ENCODE results near the gene CARD16.
"Not testable (repeated sequence)": the region's sequence is repeated elsewhere in the genome, so short reads cannot be mapped to it uniquely, and the experiment has no call there.

Gene CARD16

GRCh38 chr11:105077141-105077790 lies 32.1 kb upstream of the CARD16 start:
- H4K5ac ChIP-seq (ENCODE audit: low read length); H3K79me1 ChIP-seq (ENCODE audit: low read length); H3K4me2 ChIP-seq (ENCODE audit: low read length); H3K79me2 ChIP-seq (ENCODE audit: control insufficient read depth, insufficient read depth, low read length); H2AK5ac ChIP-seq (ENCODE audit: low read length); H4K8ac ChIP-seq (ENCODE audit: low read depth, low read length); H3K4ac ChIP-seq (ENCODE audit: low read depth, low read length); H3K23ac ChIP-seq (ENCODE audit: low read length); H3K18ac ChIP-seq (ENCODE audit: low read length); H3K9ac ChIP-seq (ENCODE audit: low read length); DNase-seq; H3K27ac ChIP-seq (ENCODE audit: low read depth, low read length); H2BK120ac ChIP-seq (ENCODE audit: low read depth, low read length); H3K27me3 ChIP-seq (ENCODE audit: insufficient read depth, low read length, poor library complexity); H2BK15ac ChIP-seq (replicated peaks; ENCODE audit: low read depth); H3K4me1 ChIP-seq (ENCODE audit: control insufficient read depth, low read depth, low read length); H3K4me3 ChIP-seq (ENCODE audit: low read length); H2BK5ac ChIP-seq (ENCODE audit: low read length); H3K36me3 ChIP-seq (ENCODE audit: control insufficient read depth, insufficient read depth, low read length); H3K56ac ChIP-seq (ENCODE audit: low read length): not testable (repeated sequence)
- no CpG with 5 or more reads among the region's 4 CpGs for WGBS (ENCODE audit: extremely low coverage, insufficient coverage, low lambda C conversion rate)

- Histone ChIP-seq H3K79me2 (ENCODE audit: control insufficient read depth, insufficient read depth, low read length) (no peaks in the 10 kb centered on the region), H3K27me3 (ENCODE audit: insufficient read depth, low read length, poor library complexity) (no peaks in the 10 kb centered on the region), H2BK5ac (ENCODE audit: low read length) (no peak overlapping the region), H4K5ac (ENCODE audit: low read length) (no peak overlapping the region), H3K4me2 (ENCODE audit: low read length) (no peak overlapping the region), H2AK5ac (ENCODE audit: low read length) (no peak overlapping the region), H4K8ac (ENCODE audit: low read depth, low read length) (no peak overlapping the region), H3K56ac (ENCODE audit: low read length) (no peak overlapping the region), H3K36me3 (ENCODE audit: control insufficient read depth, insufficient read depth, low read length) (no peaks in the 10 kb centered on the region), H3K18ac (ENCODE audit: low read length) (no peak overlapping the region), H3K27ac (ENCODE audit: low read depth, low read length) (no peak overlapping the region), H3K4ac (ENCODE audit: low read depth, low read length) (no peak overlapping the region), H2BK120ac (ENCODE audit: low read depth, low read length) (no peak overlapping the region), H3K79me1 (ENCODE audit: low read length) (no peaks in the 10 kb centered on the region), H3K4me1 (ENCODE audit: control insufficient read depth, low read depth, low read length) (no peaks in the 10 kb centered on the region), H3K4me3 (ENCODE audit: low read length) (no peak overlapping the region), H2BK15ac (replicated peaks; ENCODE audit: low read depth) (no peak overlapping the region), H3K23ac (ENCODE audit: low read length) (no peak overlapping the region), H3K9ac (ENCODE audit: low read length) (no peak overlapping the region)
- DNase-seq: no peak
- no CpG with 5 or more reads among the region's 2 CpGs for WGBS (ENCODE audit: extremely low coverage, insufficient coverage, low lambda C conversion rate)
Measured at GRCh38 chr11:105074166-105074530, 29.0 kb upstream of the CARD16 start.

- H3K4me2 ChIP-seq (ENCODE audit: low read length): no peak overlapping the region
- H2BK15ac ChIP-seq (replicated peaks; ENCODE audit: low read depth): no peak overlapping the region
- H2BK5ac ChIP-seq (ENCODE audit: low read length): no peak overlapping the region
- H4K5ac ChIP-seq (ENCODE audit: low read length): no peak overlapping the region
- no peak for DNase-seq
- H3K23ac ChIP-seq (ENCODE audit: low read length): no peak overlapping the region
- no peak overlapping the region for H3K9ac ChIP-seq (ENCODE audit: low read length)
- no peak overlapping the region for H3K4ac ChIP-seq (ENCODE audit: low read depth, low read length)
- no peaks in the 10 kb centered on the region for H3K4me1 ChIP-seq (ENCODE audit: control insufficient read depth, low read depth, low read length)
- H4K8ac ChIP-seq (ENCODE audit: low read depth, low read length): no peak overlapping the region
- no peak overlapping the region for H3K27ac ChIP-seq (ENCODE audit: low read depth, low read length)
- no peaks in the 10 kb centered on the region for H3K79me2 ChIP-seq (ENCODE audit: control insufficient read depth, insufficient read depth, low read length)
- no peak overlapping the region for H2BK120ac ChIP-seq (ENCODE audit: low read depth, low read length)
- H3K56ac ChIP-seq (ENCODE audit: low read length): no peak overlapping the region
- H3K27me3 ChIP-seq (ENCODE audit: insufficient read depth, low read length, poor library complexity): no peaks in the 10 kb centered on the region
- no peaks in the 10 kb centered on the region for H3K36me3 ChIP-seq (ENCODE audit: control insufficient read depth, insufficient read depth, low read length)
- H3K18ac ChIP-seq (ENCODE audit: low read length): no peak overlapping the region
- no CpG with 5 or more reads among the region's 1 CpG for WGBS (ENCODE audit: extremely low coverage, insufficient coverage, low lambda C conversion rate)
- H3K79me1 ChIP-seq (ENCODE audit: low read length): no peaks in the 10 kb centered on the region
- no peak overlapping the region for H3K4me3 ChIP-seq (ENCODE audit: low read length)
- no peak overlapping the region for H2AK5ac ChIP-seq (ENCODE audit: low read length)
Measured at GRCh38 chr11:105073456-105074165, 28.5 kb upstream of the CARD16 start.

- H2AK5ac ChIP-seq (ENCODE audit: low read length); H2BK15ac ChIP-seq (replicated peaks; ENCODE audit: low read depth); H3K9ac ChIP-seq (ENCODE audit: low read length); DNase-seq; H3K27ac ChIP-seq (ENCODE audit: low read depth, low read length); H4K5ac ChIP-seq (ENCODE audit: low read length); H3K4ac ChIP-seq (ENCODE audit: low read depth, low read length); H3K56ac ChIP-seq (ENCODE audit: low read length); H4K8ac ChIP-seq (ENCODE audit: low read depth, low read length); H3K4me1 ChIP-seq (ENCODE audit: control insufficient read depth, low read depth, low read length); H3K36me3 ChIP-seq (ENCODE audit: control insufficient read depth, insufficient read depth, low read length); H3K4me2 ChIP-seq (ENCODE audit: low read length); H3K4me3 ChIP-seq (ENCODE audit: low read length); H3K79me2 ChIP-seq (ENCODE audit: control insufficient read depth, insufficient read depth, low read length); H3K79me1 ChIP-seq (ENCODE audit: low read length); H3K23ac ChIP-seq (ENCODE audit: low read length); H3K27me3 ChIP-seq (ENCODE audit: insufficient read depth, low read length, poor library complexity); H2BK5ac ChIP-seq (ENCODE audit: low read length); H2BK120ac ChIP-seq (ENCODE audit: low read depth, low read length); H3K18ac ChIP-seq (ENCODE audit: low read length): not testable (repeated sequence)
- WGBS (ENCODE audit: extremely low coverage, insufficient coverage, low lambda C conversion rate): no CpG with 5 or more reads among the region's 2 CpGs
Measured at GRCh38 chr11:105072080-105072479, 26.9 kb upstream of the CARD16 start.

- Histone ChIP-seq H3K4ac (ENCODE audit: low read depth, low read length) (no peak overlapping the region), H2BK120ac (ENCODE audit: low read depth, low read length) (no peak overlapping the region), H3K27ac (ENCODE audit: low read depth, low read length) (no peak overlapping the region), H3K4me3 (ENCODE audit: low read length) (no peak overlapping the region), H3K4me1 (ENCODE audit: control insufficient read depth, low read depth, low read length) (no peaks in the 10 kb centered on the region), H3K27me3 (ENCODE audit: insufficient read depth, low read length, poor library complexity) (no peaks in the 10 kb centered on the region), H2AK5ac (ENCODE audit: low read length) (no peak overlapping the region), H3K18ac (ENCODE audit: low read length) (no peak overlapping the region), H2BK15ac (replicated peaks; ENCODE audit: low read depth) (no peak overlapping the region), H3K23ac (ENCODE audit: low read length) (no peak overlapping the region), H3K9ac (ENCODE audit: low read length) (no peak overlapping the region), H3K79me2 (ENCODE audit: control insufficient read depth, insufficient read depth, low read length) (no peaks in the 10 kb centered on the region), H3K36me3 (ENCODE audit: control insufficient read depth, insufficient read depth, low read length) (no peaks in the 10 kb centered on the region), H4K8ac (ENCODE audit: low read depth, low read length) (no peak overlapping the region), H3K56ac (ENCODE audit: low read length) (no peak overlapping the region), H4K5ac (ENCODE audit: low read length) (no peak overlapping the region), H3K79me1 (ENCODE audit: low read length) (no peaks in the 10 kb centered on the region), H3K4me2 (ENCODE audit: low read length) (no peak overlapping the region), H2BK5ac (ENCODE audit: low read length) (no peak overlapping the region)
- WGBS (ENCODE audit: extremely low coverage, insufficient coverage, low lambda C conversion rate): no CpG with 5 or more reads among the region's 4 CpGs
- DNase-seq: no peak
Measured at GRCh38 chr11:105071089-105071732, 26.1 kb upstream of the CARD16 start.

All from mesendoderm (in vitro differentiated cells).